ENCODE measurements around the gene KDM1B.
A peak's percentile ranks its signal among the peaks of the same experiment; 100 is the strongest.
"Not testable (repeated sequence)": the region's sequence is repeated elsewhere in the genome, so short reads cannot be mapped to it uniquely, and the experiment has no call there.

KDM1B gene

DNA sequence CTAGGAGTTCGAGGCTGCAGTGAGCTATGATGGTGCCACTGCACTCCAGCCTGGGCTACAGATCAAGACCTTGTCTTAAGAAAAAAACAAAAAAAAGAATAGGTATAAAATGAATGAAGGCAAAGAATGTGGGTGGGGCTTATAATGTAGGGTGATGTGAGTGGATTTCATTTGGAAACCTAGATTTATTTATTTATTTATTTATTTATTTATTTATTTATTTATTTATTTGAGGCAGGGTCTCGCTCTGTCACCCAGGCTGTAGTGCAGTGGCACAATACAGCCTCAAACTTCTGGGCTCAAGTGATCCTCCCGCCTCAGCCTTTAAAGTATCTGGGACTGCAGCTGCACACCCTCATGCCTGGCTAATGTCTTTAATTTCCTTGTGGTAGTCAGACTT lies 3.8 kb upstream of the KDM1B start:
- not testable (repeated sequence) for DNase-seq

GRCh38 chr6:18151801-18152200 lies 3.4 kb upstream of the KDM1B start:
- no peak for DNase-seq

- no peak for DNase-seq
Observed at GRCh38 chr6:18153311-18153703, 1.9 kb upstream of the KDM1B start.

GRCh38 chr6:18154507-18155149 lies 594 bp upstream of the KDM1B start, which contains the start of gene TPMT:
TSS of gene TPMT (minus strand) at chr6:18155077. CDS start at chr6:18149127, 5,950 bp downstream.
- peak; percentile 92 to 94 for DNase-seq

- DNase-seq, result peak; percentile 56 to 67
Observed at GRCh38 chr6:18155864-18156421, 721 bp downstream of the KDM1B start.

- no peak for DNase-seq
Observed at GRCh38 chr6:18160911-18161310, 5.7 kb downstream of the KDM1B start.

- DNase-seq, result no peak
Observed at GRCh38 chr6:18161431-18161830, 6.2 kb downstream of the KDM1B start.

- DNase-seq, result no peak
Observed at GRCh38 chr6:18162401-18162800, 7.2 kb downstream of the KDM1B start.

GRCh38 chr6:18165751-18166150 lies 10.5 kb downstream of the KDM1B start:
- DNase-seq, result no peak

- DNase-seq, result no peak
Observed at GRCh38 chr6:18166312-18167036, 11.3 kb downstream of the KDM1B start.

DNA sequence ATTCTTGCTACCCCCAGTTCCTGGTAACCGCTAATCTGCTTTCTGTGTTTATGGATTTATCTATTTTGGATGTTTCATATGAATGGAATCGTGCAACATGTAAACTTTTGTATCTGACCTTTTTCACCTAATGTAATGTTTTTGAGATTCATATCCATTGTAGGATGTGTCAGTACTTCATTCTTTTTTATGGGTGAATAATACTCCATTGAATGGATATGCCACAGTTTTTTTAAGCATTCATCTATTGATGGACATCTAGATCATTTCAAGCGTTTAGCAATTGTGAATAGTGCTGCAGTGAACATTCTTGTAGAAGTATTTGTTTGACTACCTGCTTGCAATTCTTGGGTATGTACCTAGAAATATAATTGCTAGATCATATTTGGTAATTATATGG lies 13.0 kb downstream of the KDM1B start:
- no peak for DNase-seq

GRCh38 chr6:18171871-18172270 lies 16.6 kb downstream of the KDM1B start:
- DNase-seq, result no peak

DNA sequence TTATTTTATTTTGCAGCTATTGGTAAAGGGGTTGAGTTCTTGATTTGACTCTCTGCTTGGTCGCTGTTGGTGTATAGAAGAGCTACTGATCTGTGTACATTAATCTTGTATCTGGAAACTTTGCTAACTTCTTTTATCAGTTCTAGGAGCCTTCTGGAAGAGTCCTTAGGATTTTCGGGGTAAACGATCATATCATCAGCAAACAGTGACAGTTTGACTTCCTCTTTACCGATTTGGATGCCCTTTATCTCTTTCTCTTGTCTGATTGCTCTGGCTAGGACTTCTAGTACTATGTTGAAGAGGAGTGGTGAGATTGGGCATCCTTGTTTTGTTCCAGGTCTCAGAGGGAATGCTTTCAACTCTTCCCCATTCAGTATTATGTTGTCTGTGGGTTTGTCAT lies 21.0 kb downstream of the KDM1B start:
- DNase-seq, result not testable (repeated sequence)

DNA sequence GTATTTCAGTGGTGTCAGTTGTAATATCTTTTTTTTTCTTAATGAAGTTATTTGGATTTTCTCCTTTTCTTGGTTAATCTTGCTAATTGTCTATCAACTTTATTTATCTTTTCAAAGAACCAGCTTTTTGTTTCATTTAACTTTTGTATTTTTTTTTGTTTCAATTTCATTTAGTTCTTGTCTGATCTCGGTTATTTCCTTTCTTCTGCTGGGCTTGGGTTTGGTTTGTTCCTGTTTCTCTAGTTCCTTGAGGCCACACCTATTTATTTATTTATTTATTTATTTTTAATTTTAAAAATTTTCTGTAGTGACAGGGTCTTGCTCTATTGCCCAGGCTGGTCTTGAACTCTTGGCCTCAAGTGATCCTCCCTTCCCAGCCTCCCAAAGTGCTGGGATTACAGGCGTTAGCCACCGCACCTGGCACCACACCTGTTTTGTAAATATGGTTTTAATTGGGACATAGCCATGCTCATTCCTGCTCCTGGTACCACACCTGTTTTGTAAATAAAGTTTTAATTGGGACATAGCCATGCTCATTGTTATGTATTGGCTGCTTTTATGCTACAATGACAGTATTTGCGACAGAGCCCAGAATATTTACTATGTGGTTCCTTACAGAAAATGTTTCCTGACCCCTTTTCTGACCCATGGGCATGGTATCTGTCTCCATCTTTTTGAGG lies 22.2 kb downstream of the KDM1B start:
- no peak for DNase-seq

DNA sequence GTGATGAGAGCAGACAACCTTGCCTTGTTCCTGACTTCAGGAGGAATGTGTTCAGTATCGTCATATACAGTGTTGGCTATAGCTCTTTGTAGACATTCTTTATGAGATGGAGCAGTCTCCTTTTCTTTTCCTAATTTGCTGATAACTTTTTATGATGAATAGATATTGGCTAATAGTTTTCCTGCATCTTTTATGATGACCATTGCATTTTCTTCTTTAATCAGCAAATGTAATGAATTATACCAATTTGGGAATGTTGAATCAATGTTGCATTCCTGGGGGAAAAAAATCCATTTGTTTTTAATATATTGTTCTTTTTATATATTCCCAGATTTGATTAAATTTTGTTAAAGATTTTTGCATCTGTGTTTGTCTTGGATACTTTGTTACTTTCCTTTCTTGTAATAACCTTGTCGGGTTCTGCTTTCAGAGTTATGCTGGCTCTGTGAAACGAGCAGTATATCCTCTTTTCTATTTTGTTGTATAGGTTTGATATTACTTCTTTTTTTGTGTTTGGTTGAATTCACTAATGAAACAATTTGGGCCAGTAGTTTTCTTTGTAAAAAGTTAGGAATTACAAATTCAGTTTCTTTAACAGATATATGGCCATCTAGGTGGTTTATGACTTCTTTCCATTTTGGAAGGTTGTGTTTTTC lies 23.9 kb downstream of the KDM1B start:
- no peak for DNase-seq

- DNase-seq, result no peak
Observed at GRCh38 chr6:18179770-18180356, 24.6 kb downstream of the KDM1B start.

GRCh38 chr6:18182568-18182967 lies 27.3 kb downstream of the KDM1B start:
- no peak for DNase-seq

- DNase-seq, result no peak
Observed at GRCh38 chr6:18183766-18184165, 28.5 kb downstream of the KDM1B start.

DNA sequence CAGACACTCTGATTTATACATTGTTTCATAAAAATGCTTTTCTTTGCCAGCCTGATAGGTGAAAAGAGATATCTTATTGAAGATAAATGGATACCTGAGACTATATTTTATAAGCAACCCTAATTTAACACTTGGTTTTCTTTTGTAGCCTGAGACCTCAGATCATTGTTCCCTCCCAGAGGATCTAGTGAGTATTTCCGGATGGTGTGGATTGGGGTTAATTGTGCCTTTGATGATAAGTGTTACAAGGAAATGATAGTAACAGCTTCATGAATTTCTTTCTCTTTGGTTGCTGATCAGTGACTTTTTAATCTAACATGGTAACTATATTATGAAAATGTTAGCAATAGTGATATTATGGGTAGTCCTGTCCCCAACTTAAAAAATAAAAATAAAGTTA lies 30.4 kb downstream of the KDM1B start:
- no peak for DNase-seq

DNA sequence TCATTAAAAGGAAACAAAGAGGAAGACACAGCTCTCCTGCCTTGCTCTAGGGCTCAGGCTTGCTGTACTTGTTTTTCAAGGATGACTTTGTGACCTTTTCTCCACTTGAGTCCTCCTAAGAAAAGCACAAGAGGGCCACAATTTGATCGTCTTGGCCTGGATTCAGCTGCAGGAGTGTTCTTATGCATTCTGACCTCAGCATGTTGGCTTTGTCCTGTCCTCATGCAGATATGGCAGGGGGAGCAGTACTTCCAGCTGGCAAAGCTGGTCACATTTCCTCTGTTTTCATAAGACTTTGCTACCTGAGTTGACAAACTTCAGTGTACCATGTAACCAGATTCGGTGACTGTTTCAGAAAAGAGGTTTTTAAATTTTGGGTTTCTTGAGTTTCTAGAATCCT lies 30.8 kb downstream of the KDM1B start:
- no peak for DNase-seq

DNA sequence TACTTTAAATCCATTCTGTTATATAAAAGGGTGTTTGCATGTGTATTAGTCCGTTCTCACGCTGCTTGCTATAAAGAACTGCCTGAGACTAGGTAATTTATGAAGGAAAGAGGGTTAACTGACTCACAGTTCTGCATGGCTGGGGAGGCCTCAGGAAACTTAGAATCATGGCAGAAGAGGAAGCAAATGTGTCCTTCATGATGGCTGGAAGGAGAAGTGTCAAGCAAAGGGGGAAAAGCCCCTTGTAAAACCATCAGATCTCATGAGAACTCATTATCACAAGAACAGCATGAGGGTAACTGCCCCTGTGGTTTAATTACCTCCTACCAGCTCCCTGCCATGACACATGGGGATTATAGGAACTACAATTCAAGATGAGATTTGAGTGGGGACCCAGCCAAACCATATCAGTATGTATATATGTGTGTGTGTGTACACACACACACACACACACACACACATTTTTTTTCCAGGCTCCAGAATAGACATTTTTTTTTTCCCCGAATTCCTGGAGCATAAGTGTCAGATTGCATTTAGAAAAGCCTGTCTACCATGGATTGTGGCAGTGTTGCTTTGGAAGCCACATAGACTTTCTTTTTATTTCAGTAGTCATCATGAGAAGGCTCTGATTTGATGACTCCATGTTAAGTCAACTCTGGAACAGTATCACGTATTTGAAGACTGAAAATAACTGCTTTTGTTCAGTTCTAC lies 31.5 kb downstream of the KDM1B start:
- no peak for DNase-seq

GRCh38 chr6:18187701-18188100 lies 32.5 kb downstream of the KDM1B start:
- no peak for DNase-seq
